Loucy (cell line): ENCODE measurements around the gene METTL21A.
A peak's percentile ranks its signal among the peaks of the same experiment; 100 is the strongest.

Experiments
- H2AFZ ChIP-seq: fragments of 200-600 bp; sonication (generic); 2 replicates; pipeline ENCODE4 v1.6.0; 2016; ENCODE audit warnings: antibody characterized with exemption, mild to moderate bottlenecking, low read length, moderate library complexity
- H3F3A ChIP-seq: fragments of 200-600 bp; 2 replicates; pipeline ENCODE4 v1.6.0; 2016; ENCODE audit warnings: antibody characterized with exemption, low read depth, mild to moderate bottlenecking
- H3K27me3 ChIP-seq: fragments of 200-600 bp; sonication (generic); 2 replicates; pipeline ENCODE4 v1.6.1; 2014; ENCODE audit warnings: low read length, mild to moderate bottlenecking; ENCODE audit not compliant: insufficient read depth, poor library complexity, severe bottlenecking
- H3K36me3 ChIP-seq: fragments of 200-600 bp; sonication (generic); 2 replicates; pipeline ENCODE4 v1.6.1; 2016; ENCODE audit warnings: low read length; ENCODE audit not compliant: insufficient read depth
- H3K4me1 ChIP-seq: fragments of 200-600 bp; sonication (generic); 2 replicates; pipeline ENCODE4 v1.5.1; 2014; ENCODE audit warnings: low read length, mild to moderate bottlenecking; ENCODE audit not compliant: insufficient read depth, poor library complexity, severe bottlenecking
- H3K4me2 ChIP-seq: fragments of 200-600 bp; sonication (generic); 2 replicates; pipeline ENCODE4 v1.6.0; 2014; ENCODE audit warnings: antibody characterized with exemption, low read length, low read depth, mild to moderate bottlenecking; ENCODE audit not compliant: poor library complexity, severe bottlenecking
- H3K4me3 ChIP-seq: fragments of 200-600 bp; sonication (generic); 2 replicates; pipeline ENCODE4 v1.5.1; 2014; ENCODE audit warnings: low read length, mild to moderate bottlenecking, mixed read lengths; ENCODE audit not compliant: poor library complexity, severe bottlenecking
- H3K79me2 ChIP-seq: fragments of 200-600 bp; sonication (generic); 2 replicates; pipeline ENCODE4 v1.6.1; 2014; ENCODE audit warnings: low read length; ENCODE audit not compliant: insufficient read depth
- H3K9ac ChIP-seq: fragments of 200-600 bp; sonication (generic); 2 replicates; pipeline ENCODE4 v1.6.0; 2014; ENCODE audit warnings: mild to moderate bottlenecking, low read depth, low read length, moderate library complexity; ENCODE audit not compliant: poor library complexity, severe bottlenecking
- H3K9me2 ChIP-seq: fragments of 200-600 bp; sonication (generic); replicated peaks from 2 replicates; pipeline ENCODE4 v1.6.1; 2016; ENCODE audit warnings: low read depth, low read length, mixed read lengths
- H3K9me3 ChIP-seq: fragments of 200-600 bp; sonication (generic); 2 replicates; pipeline ENCODE4 v1.6.1; 2014; ENCODE audit warnings: mild to moderate bottlenecking, antibody characterized with exemption, low read length, low read depth; ENCODE audit not compliant: insufficient read depth
- H4K20me1 ChIP-seq: fragments of 200-600 bp; sonication (generic); 2 replicates; pipeline ENCODE4 v1.6.0; 2014; ENCODE audit warnings: antibody characterized with exemption, low read length, mild to moderate bottlenecking; ENCODE audit not compliant: insufficient read depth, poor library complexity, severe bottlenecking
- CTCF ChIP-seq: fragments of 200-600 bp; sonication (generic); conservative IDR thresholded peaks from 2 replicates; pipeline ENCODE4 v1.5.1; 2014; ENCODE audit warnings: mild to moderate bottlenecking, antibody characterized with exemption, low read length
- EZH2phosphoT487 ChIP-seq: fragments of 200-600 bp; IDR thresholded peaks from 2 replicates; pipeline ENCODE4 v1.6.1; 2018; ENCODE audit warnings: antibody characterized with exemption, mild to moderate bottlenecking, moderate library complexity, borderline replicate concordance

The METTL21A gene

GRCh38 chr2:207625014-207625907, at the start of gene METTL21A:
METTL21A (minus strand) TSS chr2:207625394; CDS start chr2:207624375, 1,019 bp downstream.
- Histone ChIP-seq H4K20me1 (peaks cover 5% of the 10 kb centered on the region), H3K9ac (peak within 1 kb of the TSS; percentile 95), H3K4me1 (peaks cover 43% of the 10 kb centered on the region), H3K9me3 (no peaks in the 10 kb centered on the region), H3K4me3 (peak within 1 kb of the TSS; percentile 89), H3K9me2 (no peaks in the 10 kb centered on the region), H2AFZ (peak within 1 kb of the TSS; percentile 98), H3K79me2 (peaks cover 42% of the 10 kb centered on the region), H3K27me3 (no peaks in the 10 kb centered on the region), H3F3A (peaks cover 7% of the 10 kb centered on the region; the same call in 1 of the 2 replicates), H3K4me2 (peak within 1 kb of the TSS; percentile 82), H3K36me3 (0 out of 2 replicates have a peak, but pooled peaks cover 4% of the 10 kb centered on the region)
- TF ChIP-seq EZH2phosphoT487 (no peak), CTCF (peak; percentile 37)

- Histone ChIP-seq H3K9me3 (no peaks in the 10 kb centered on the region), H3K4me2 (no peak overlapping the region), H3K36me3 (no peaks in the 10 kb centered on the region), H3K4me3 (no peak overlapping the region), H3K79me2 (no peaks in the 10 kb centered on the region), H3K9me2 (no peaks in the 10 kb centered on the region), H3K9ac (no peak overlapping the region), H3F3A (no peaks in the 10 kb centered on the region), H4K20me1 (no peaks in the 10 kb centered on the region), H3K27me3 (no peaks in the 10 kb centered on the region), H3K4me1 (peaks cover 9% of the 10 kb centered on the region), H2AFZ (no peak overlapping the region)
- TF ChIP-seq EZH2phosphoT487 (no peak), CTCF (no peak)
These were observed 49.6 kb upstream of the METTL21A start for GRCh38 chr2:207674826-207675225.

- H2AFZ ChIP-seq, result no peak overlapping the region
- H3K4me3 ChIP-seq, result no peak overlapping the region
- H3K9ac ChIP-seq, result no peak overlapping the region
- H4K20me1 ChIP-seq, result no peaks in the 10 kb centered on the region
- H3K9me3 ChIP-seq, result no peaks in the 10 kb centered on the region
- TF ChIP-seq CTCF, result no peak
- no peak for TF ChIP-seq EZH2phosphoT487
- H3K79me2 ChIP-seq, result no peaks in the 10 kb centered on the region
- no peaks in the 10 kb centered on the region for H3K27me3 ChIP-seq
- no peaks in the 10 kb centered on the region for H3F3A ChIP-seq
- no peak overlapping the region for H3K4me2 ChIP-seq
- H3K9me2 ChIP-seq, result no peaks in the 10 kb centered on the region
- H3K4me1 ChIP-seq, result peaks cover 9% of the 10 kb centered on the region
- H3K36me3 ChIP-seq, result no peaks in the 10 kb centered on the region
These were observed 49.1 kb upstream of the METTL21A start for GRCh38 chr2:207674266-207674774.
